Thymus (tissue), 11 donors: ENCODE results near the gene RABGAP1L. TPM values are rescaled to one million over a fixed set of nuclear protein-coding genes. Genes with fewer than 3 reads are reported as not detected.
"Not testable (repeated sequence)": the region's sequence is repeated elsewhere in the genome, so short reads cannot be mapped to it uniquely, and the experiment has no call there.

ENCODE experiments used
- DNase-seq, 9 donors: peaks; one replicate each; pipeline ENCODE4 v3.0.0-alpha.2; 2013; ENCODE audit warnings: low spot score in 9 of 9, low read depth in 6 of 9, missing footprints in 1 of 9
- H3K27ac ChIP-seq, 2 donors: one replicate each; pipeline ENCODE4 v1.5.1; 2013; ENCODE audit warnings: control low read depth in 1 of 2, low read depth in 1 of 2, low read length in 1 of 2, mild to moderate bottlenecking in 1 of 2, moderate library complexity in 1 of 2
- H3K27me3 ChIP-seq, 2 donors: one replicate each; pipeline ENCODE4 v1.5.1; 2013; ENCODE audit warnings: low read length in 1 of 2; ENCODE audit not compliant: control insufficient read depth in 2 of 2, insufficient read depth in 1 of 2
- H3K36me3 ChIP-seq, 2 donors: one replicate each; pipeline ENCODE4 v1.5.1; 2013; ENCODE audit warnings: low read length in 1 of 2, mild to moderate bottlenecking in 1 of 2, moderate library complexity in 1 of 2; ENCODE audit not compliant: control insufficient read depth in 2 of 2, insufficient read depth in 2 of 2
- H3K4me1 ChIP-seq, 2 donors: one replicate each; pipeline ENCODE4 v1.5.1; 2013; ENCODE audit warnings: low read length in 2 of 2; ENCODE audit not compliant: control insufficient read depth in 2 of 2, insufficient read depth in 2 of 2
- H3K4me3 ChIP-seq, 2 donors: one replicate each; pipeline ENCODE4 v1.5.1; 2013; ENCODE audit warnings: low read length in 2 of 2, control low read depth in 1 of 2, mild to moderate bottlenecking in 1 of 2
- H3K9me3 ChIP-seq, 2 donors: one replicate each; pipeline ENCODE4 v1.5.1; 2013; ENCODE audit warnings: low read length in 1 of 2, mild to moderate bottlenecking in 1 of 2; ENCODE audit not compliant: control insufficient read depth in 2 of 2, insufficient read depth in 1 of 2
- WGBS: extraction: QIAGEN DNeasy Blood & Tissue Kit; methylation state at CpG from one replicate; pipeline ENCODE4 v1.1.7; 2013; 5-methylcytosine and 5-hydroxymethylcytosine counted together
- polyA plus RNA-seq: library from polyadenylated mRNA; stranded (reverse); fragments of 200-250 nt; gene quantifications from one replicate; pipeline ENCODE4 v1.2.3, GENCODE V29; 2013
- total RNA-seq: library from RNA; stranded (reverse); fragments of 120-200 nt; gene quantifications from one replicate; pipeline ENCODE4 v1.2.4, GENCODE V29; 2013
- donor health status: healthy.

Gene RABGAP1L
- total and polyA plus RNA-seq, 2 donors: 30.6 to 37.4 TPM

DNA sequence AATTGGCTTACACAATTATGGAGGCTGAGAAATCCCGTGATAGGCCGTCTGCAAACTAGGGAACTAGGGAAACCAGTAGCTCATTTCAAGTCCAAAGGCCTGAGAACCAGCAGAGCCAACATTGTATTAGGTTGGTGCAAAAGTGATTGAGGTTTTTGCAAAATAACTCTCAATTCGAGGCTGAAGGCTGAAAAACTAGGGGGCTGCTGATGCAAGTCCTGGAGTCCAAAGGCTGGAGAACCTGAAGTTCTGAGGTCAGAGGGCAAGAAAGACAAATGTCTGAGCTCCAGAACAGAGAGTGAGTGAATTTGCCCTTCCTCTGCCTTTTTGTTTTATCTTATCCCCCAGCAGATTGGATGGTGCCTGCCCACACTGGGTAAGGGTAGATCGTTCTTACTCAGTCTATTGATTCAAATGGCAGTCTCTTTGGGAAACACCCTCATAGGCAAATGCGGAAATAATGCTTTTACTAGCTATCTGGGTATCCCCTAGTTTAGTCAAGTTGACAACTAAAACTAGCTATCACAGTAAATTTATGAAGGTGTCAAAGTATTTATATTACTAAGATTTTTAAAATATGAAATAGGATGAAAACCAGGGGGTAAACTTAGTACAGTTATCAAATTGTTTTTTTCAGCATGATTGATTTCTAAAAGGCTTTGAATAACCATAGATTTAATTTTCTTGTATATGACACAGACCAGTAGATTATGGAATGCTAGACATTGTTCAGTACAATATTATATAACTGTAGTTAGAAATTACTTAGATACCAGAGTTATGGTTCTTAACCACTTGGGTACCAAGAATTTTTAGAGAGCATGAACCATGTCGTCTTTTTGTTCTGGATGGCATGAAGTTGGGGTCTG, 15.4 kb downstream of the RABGAP1L start:
- Histone ChIP-seq H3K4me1 (no peaks in the 10 kb centered on the region), H3K27me3 (no peaks in the 10 kb centered on the region), H3K36me3 (no peaks in the 10 kb centered on the region), H3K27ac (no peak overlapping the region), H3K9me3 (no peaks in the 10 kb centered on the region), H3K4me3 (no peak overlapping the region)
- DNase-seq: no peak
- WGBS: 86% methylated on average over 6 of the region's 6 CpGs

GRCh38 chr1:174178459-174178858, 19.1 kb downstream of the RABGAP1L start:
- not testable (repeated sequence) for DNase-seq

DNA sequence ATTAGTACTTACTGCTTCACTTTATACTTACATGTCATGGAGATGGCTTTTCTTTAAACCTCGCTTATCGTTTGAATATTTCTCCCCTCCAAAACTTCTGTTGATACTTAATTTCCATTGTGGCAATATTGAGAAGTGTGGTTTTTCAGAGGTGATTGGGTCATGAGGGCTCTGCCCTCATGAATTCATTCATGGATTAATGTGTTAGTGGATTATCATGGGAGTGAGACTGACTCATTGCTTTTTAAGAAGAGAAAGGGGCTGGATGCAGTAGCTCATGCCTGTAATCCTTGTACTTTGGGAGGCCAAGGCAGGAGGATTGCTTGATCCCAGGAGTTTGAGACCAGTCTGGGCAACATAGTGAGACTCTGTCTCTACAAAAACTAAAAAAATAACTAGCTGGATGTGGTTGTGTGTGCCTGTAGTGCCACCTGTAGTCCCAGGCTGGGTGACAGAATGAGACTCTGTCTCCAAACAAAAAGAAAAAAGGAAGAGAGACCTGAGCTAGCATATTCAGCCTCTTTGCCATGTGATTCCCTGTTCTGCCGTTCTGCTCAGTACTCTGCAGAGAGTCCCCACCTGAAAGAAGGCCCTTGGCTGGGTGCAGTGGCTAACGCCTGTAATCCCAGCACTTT, 30.2 kb downstream of the RABGAP1L start:
- H3K9me3 ChIP-seq: no peaks in the 10 kb centered on the region
- H3K4me3 ChIP-seq: no peak overlapping the region
- WGBS: 88% methylated on average over 4 of the region's 4 CpGs
- DNase-seq: no peak
- no peak overlapping the region for H3K27ac ChIP-seq
- H3K36me3 ChIP-seq: no peaks in the 10 kb centered on the region
- no peaks in the 10 kb centered on the region for H3K27me3 ChIP-seq
- H3K4me1 ChIP-seq: no peaks in the 10 kb centered on the region

More at GRCh38 chr1:174178459-174178858, 19.1 kb downstream of the RABGAP1L start:
- not testable (repeated sequence) for H3K36me3 ChIP-seq, H3K4me1 ChIP-seq, H3K4me3 ChIP-seq, H3K27ac ChIP-seq, H3K9me3 ChIP-seq, H3K27me3 ChIP-seq
- WGBS: 98% methylated on average over 2 of the region's 2 CpGs

- Histone ChIP-seq H3K4me3 (no peak overlapping the region), H3K9me3 (no peaks in the 10 kb centered on the region), H3K36me3 (no peaks in the 10 kb centered on the region), H3K27me3 (no peaks in the 10 kb centered on the region), H3K4me1 (no peaks in the 10 kb centered on the region), H3K27ac (no peak overlapping the region)
- WGBS: 98% methylated on average over 6 of the region's 6 CpGs
- no peak for DNase-seq
These were observed 31.4 kb downstream of the RABGAP1L start for GRCh38 chr1:174190691-174191199.

DNA sequence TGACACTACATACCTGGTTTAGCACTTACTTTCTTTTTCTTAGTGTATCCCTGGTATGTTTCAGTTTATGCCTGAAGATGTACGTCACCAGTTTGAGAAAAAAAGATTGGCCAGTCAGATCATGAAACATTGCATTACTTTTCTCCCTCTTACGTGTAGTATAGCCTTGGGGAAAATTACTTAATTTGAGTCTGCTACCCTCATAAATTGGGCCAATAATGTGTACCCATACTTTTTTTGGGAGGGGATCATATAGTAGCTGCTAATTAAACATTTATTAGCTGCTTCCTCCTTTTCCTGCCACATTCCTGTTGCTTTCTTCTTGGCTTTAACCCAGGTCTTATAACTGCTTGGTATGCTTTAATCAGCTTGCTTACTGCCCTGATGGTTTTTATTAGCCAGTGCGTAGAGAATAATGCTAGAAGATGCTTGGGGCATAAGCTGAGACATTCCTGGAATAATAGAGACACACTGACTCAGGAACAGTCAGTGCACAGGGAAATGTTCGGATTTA, 32.1 kb downstream of the RABGAP1L start:
- Histone ChIP-seq H3K27me3 (no peaks in the 10 kb centered on the region), H3K4me1 (no peaks in the 10 kb centered on the region), H3K9me3 (no peaks in the 10 kb centered on the region), H3K36me3 (no peaks in the 10 kb centered on the region), H3K4me3 (no peak overlapping the region), H3K27ac (no peak overlapping the region)
- WGBS: 97% methylated on average over 4 of the region's 4 CpGs
- no peak for DNase-seq

DNA sequence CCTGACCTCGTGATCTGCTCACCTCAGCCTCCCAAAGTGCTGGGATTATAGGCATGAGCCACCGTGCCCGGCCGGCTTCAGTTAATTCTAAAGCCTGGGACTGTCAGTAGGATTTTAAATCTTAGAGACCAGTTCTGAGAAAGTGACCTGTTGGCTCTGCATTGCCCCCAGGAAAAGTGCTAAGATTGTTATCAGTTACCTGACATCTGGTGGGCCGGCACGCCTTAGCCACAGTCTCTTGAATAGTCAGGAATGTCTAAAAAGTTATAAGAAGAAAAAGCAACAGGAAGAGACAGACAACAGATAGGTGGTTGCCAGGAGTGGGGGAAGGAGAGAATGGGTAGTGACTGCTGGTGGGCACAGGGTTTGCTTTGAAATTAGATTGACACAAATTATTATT, 35.1 kb downstream of the RABGAP1L start:
- Histone ChIP-seq H3K27ac (no peak overlapping the region), H3K4me3 (no peak overlapping the region), H3K27me3 (no peaks in the 10 kb centered on the region), H3K36me3 (no peaks in the 10 kb centered on the region), H3K9me3 (no peaks in the 10 kb centered on the region), H3K4me1 (no peaks in the 10 kb centered on the region)
- 73% methylated on average over 6 of the region's 6 CpGs for WGBS
- DNase-seq: no peak

GRCh38 chr1:174197088-174197487, 37.8 kb downstream of the RABGAP1L start:
- no peak overlapping the region for H3K27ac ChIP-seq
- no peaks in the 10 kb centered on the region for H3K4me1 ChIP-seq
- no peak for DNase-seq
- no peaks in the 10 kb centered on the region for H3K27me3 ChIP-seq
- H3K36me3 ChIP-seq: no peaks in the 10 kb centered on the region
- no peaks in the 10 kb centered on the region for H3K9me3 ChIP-seq
- 100% methylated on average over 2 of the region's 2 CpGs for WGBS
- no peak overlapping the region for H3K4me3 ChIP-seq

GRCh38 chr1:174197547-174197946, 38.2 kb downstream of the RABGAP1L start:
- DNase-seq: no peak
- WGBS: 97% methylated on average over 10 of the region's 10 CpGs
- Histone ChIP-seq H3K27me3 (no peaks in the 10 kb centered on the region), H3K4me3 (no peak overlapping the region), H3K4me1 (no peaks in the 10 kb centered on the region), H3K36me3 (no peaks in the 10 kb centered on the region), H3K27ac (no peak overlapping the region), H3K9me3 (no peaks in the 10 kb centered on the region)

DNA sequence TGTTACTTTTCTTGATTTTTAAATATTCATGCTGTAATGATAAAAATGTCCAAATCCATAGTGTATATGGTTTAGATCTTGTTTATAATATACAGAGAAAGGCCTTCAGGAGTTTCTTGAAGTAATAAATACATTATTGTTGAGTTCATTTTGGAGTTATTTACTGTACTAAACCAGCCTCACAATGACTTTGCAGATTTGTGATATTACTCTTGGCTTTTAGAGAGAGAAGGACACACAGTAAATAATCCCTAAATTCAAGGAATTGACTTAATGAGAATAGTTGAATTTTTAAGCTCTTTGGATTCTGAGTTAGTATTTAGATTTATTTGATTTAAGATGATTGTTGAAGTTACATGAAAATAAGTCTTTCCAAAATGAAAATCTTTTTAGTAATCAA, 38.9 kb downstream of the RABGAP1L start:
- DNase-seq: no peak
- Histone ChIP-seq H3K36me3 (no peaks in the 10 kb centered on the region), H3K9me3 (no peaks in the 10 kb centered on the region), H3K4me1 (no peaks in the 10 kb centered on the region), H3K4me3 (no peak overlapping the region), H3K27me3 (no peaks in the 10 kb centered on the region), H3K27ac (no peak overlapping the region)
